ENCODE results near the gene PCYT1B. TPM values are rescaled to one million over a fixed set of nuclear protein-coding genes. Genes with fewer than 3 reads are reported as not detected.

PCYT1B gene
- total RNA-seq, 1 experiment from 2014 or later: not detected

GRCh38 chrX:24561121-24561520 is 86.0 kb downstream of the PCYT1B start:
- in situ Hi-C loops (cut with HindIII; ENCODE audit: low pct_unique_long_range_greater_than_20kb, low sequenced_read_pairs): no loop called here
- DNase-seq (ENCODE audit: low read depth): no peak

- no peak for DNase-seq (ENCODE audit: low read depth)
- in situ Hi-C loops (cut with HindIII; ENCODE audit: low pct_unique_long_range_greater_than_20kb, low sequenced_read_pairs): no loop called here
Observed at GRCh38 chrX:24553011-24553410, 94.1 kb downstream of the PCYT1B start.

GRCh38 chrX:24550166-24550565 is 97.0 kb downstream of the PCYT1B start:
- in situ Hi-C loops (cut with HindIII; ENCODE audit: low pct_unique_long_range_greater_than_20kb, low sequenced_read_pairs): no loop called here

GRCh38 chrX:24547961-24548360 is 99.2 kb downstream of the PCYT1B start:
- no peak for DNase-seq (ENCODE audit: low read depth)

More at GRCh38 chrX:24550166-24550565, 97.0 kb downstream of the PCYT1B start:
- no peak for DNase-seq (ENCODE audit: low read depth)

GRCh38 chrX:24542756-24543155 is 104.4 kb downstream of the PCYT1B start:
- no peak for DNase-seq (ENCODE audit: low read depth)
- in situ Hi-C loops (cut with HindIII; ENCODE audit: low pct_unique_long_range_greater_than_20kb, low sequenced_read_pairs): no loop called here

More at GRCh38 chrX:24547961-24548360, 99.2 kb downstream of the PCYT1B start:
- in situ Hi-C loops (cut with HindIII; ENCODE audit: low pct_unique_long_range_greater_than_20kb, low sequenced_read_pairs): no loop called here

- DNase-seq (ENCODE audit: low read depth): no peak
- in situ Hi-C loops (cut with HindIII; ENCODE audit: low pct_unique_long_range_greater_than_20kb, low sequenced_read_pairs): no loop called here
Observed at GRCh38 chrX:24536551-24536950, 110.6 kb downstream of the PCYT1B start.

- in situ Hi-C loops (cut with HindIII; ENCODE audit: low pct_unique_long_range_greater_than_20kb, low sequenced_read_pairs): no loop called here
Observed at GRCh38 chrX:24528605-24529004, 118.5 kb downstream of the PCYT1B start.

GRCh38 chrX:24526616-24527015 is 120.5 kb downstream of the PCYT1B start:
- in situ Hi-C loops (cut with HindIII; ENCODE audit: low pct_unique_long_range_greater_than_20kb, low sequenced_read_pairs): no loop called here
- no peak for DNase-seq (ENCODE audit: low read depth)

More at GRCh38 chrX:24528605-24529004, 118.5 kb downstream of the PCYT1B start:
- no peak for DNase-seq (ENCODE audit: low read depth)

GRCh38 chrX:24525455-24525854 is 121.7 kb downstream of the PCYT1B start:
- in situ Hi-C loops (cut with HindIII; ENCODE audit: low pct_unique_long_range_greater_than_20kb, low sequenced_read_pairs): no loop called here
- DNase-seq (ENCODE audit: low read depth): no peak

GRCh38 chrX:24520472-24520871 is 126.7 kb downstream of the PCYT1B start:
- in situ Hi-C loops (cut with HindIII; ENCODE audit: low pct_unique_long_range_greater_than_20kb, low sequenced_read_pairs): no loop called here
- DNase-seq (ENCODE audit: low read depth): no peak

GRCh38 chrX:24515447-24515846 is 131.7 kb downstream of the PCYT1B start:
- no peak for DNase-seq (ENCODE audit: low read depth)

GRCh38 chrX:24513416-24513815 is 133.7 kb downstream of the PCYT1B start:
- in situ Hi-C loops (cut with HindIII; ENCODE audit: low pct_unique_long_range_greater_than_20kb, low sequenced_read_pairs): no loop called here

More at GRCh38 chrX:24515447-24515846, 131.7 kb downstream of the PCYT1B start:
- in situ Hi-C loops (cut with HindIII; ENCODE audit: low pct_unique_long_range_greater_than_20kb, low sequenced_read_pairs): no loop called here

GRCh38 chrX:24508375-24508774 is 138.8 kb downstream of the PCYT1B start:
- in situ Hi-C loops (cut with HindIII; ENCODE audit: low pct_unique_long_range_greater_than_20kb, low sequenced_read_pairs): no loop called here
- DNase-seq (ENCODE audit: low read depth): no peak

More at GRCh38 chrX:24513416-24513815, 133.7 kb downstream of the PCYT1B start:
- no peak for DNase-seq (ENCODE audit: low read depth)

Other genes with a start within 250 kb of the PCYT1B start
- gene PDK3, start 182.1 kb downstream of the PCYT1B start, total RNA-seq (2014; rRNA removed; shearing (Covaris generic); ENCODE audit: low replicate concordance): 19.3 and 21.1 TPM in 2 replicates
- gene POLA1, start 46.6 kb upstream of the PCYT1B start, total RNA-seq (2014; rRNA removed; shearing (Covaris generic); ENCODE audit: low replicate concordance): 5.0 and 13.6 TPM in 2 replicates

All from Caki2 (cell line).